Sigmoid colon (tissue), 7 donors: ENCODE data around the gene AMPD1. TPM values are rescaled to one million over a fixed set of nuclear protein-coding genes. Genes with fewer than 3 reads are reported as not detected.

ENCODE experiments used
- DNase-seq: peaks from one replicate; pipeline ENCODE4 v3.0.0-alpha.2; 2019
- H3K27ac ChIP-seq, 4 donors: fragments of 200-600 bp; sonication (generic); one replicate each; pipeline ENCODE4 v1.5.1; 2016 to 2019; ENCODE audit warnings: mild to moderate bottlenecking in 1 of 4
- H3K27me3 ChIP-seq, 3 donors: fragments of 200-600 bp; sonication (generic); one replicate each; pipeline ENCODE4 v1.5.1; 2019; ENCODE audit warnings: mild to moderate bottlenecking in 1 of 3
- H3K36me3 ChIP-seq, 4 donors: fragments of 200-600 bp; sonication (generic); one replicate each; pipeline ENCODE4 v1.5.1; 2016 to 2019
- H3K4me1 ChIP-seq, 4 donors: fragments of 200-600 bp; sonication (generic); one replicate each; pipeline ENCODE4 v1.5.1; 2017 to 2019
- H3K4me3 ChIP-seq, 4 donors: fragments of 200-600 bp; sonication (generic); one replicate each; pipeline ENCODE4 v1.5.1; 2017 to 2019; ENCODE audit warnings: mild to moderate bottlenecking in 2 of 4, moderate library complexity in 1 of 4
- H3K9me3 ChIP-seq, 4 donors: fragments of 200-600 bp in 3 of 4; sonication (generic) in 3 of 4; one replicate each; pipeline versions ENCODE4 v1.5.1 to v1.6.1; 2013 to 2019
- EP300 ChIP-seq, 4 donors: sonication (generic); formaldehyde crosslinking; IDR thresholded peaks; one replicate each; pipeline ENCODE4 v1.6.1; 2017; ENCODE audit warnings: antibody characterized with exemption in 4 of 4
- POLR2A ChIP-seq, 2 donors: fragments of 450-650 bp; IDR thresholded peaks; one replicate each; pipeline ENCODE4 v1.6.1; 2016; ENCODE audit warnings: antibody characterized with exemption in 2 of 2, mild to moderate bottlenecking in 2 of 2, moderate library complexity in 2 of 2
- POLR2AphosphoS5 ChIP-seq, 4 donors: sonication (generic); formaldehyde crosslinking; IDR thresholded peaks; one replicate each; pipeline ENCODE4 v1.6.1; 2017; ENCODE audit warnings: antibody characterized with exemption in 4 of 4
- WGBS, 2 donors: extraction: QIAGEN DNeasy Blood & Tissue Kit; methylation state at CpG; one replicate each; pipeline ENCODE4 v1.1.7; 2013; 5-methylcytosine and 5-hydroxymethylcytosine counted together
- intact Hi-C: fragments of 100-400 bp; cut with DNase I; formaldehyde crosslinking; loops from one replicate; pipeline ENCODE4 v1.15.1; 2023
- polyA plus RNA-seq, 3 donors: library from polyadenylated mRNA; stranded (reverse); fragments of 200-250 nt; gene quantifications; one replicate each; pipeline ENCODE4 v1.2.3, GENCODE V29; 2013
- total RNA-seq, 4 donors: library from RNA; depleted of rRNA; stranded (reverse); fragments of >200 nt; gene quantifications; one replicate each; pipeline ENCODE4 v1.1.0, GENCODE V29; 2016
- TF ChIP-seq, protein P1 (sequence below), 4 experiments: fragments of 450-650 bp in 3 of 4; fragments of 200-600 bp in 1 of 4; IDR thresholded peaks; one replicate each; pipeline ENCODE4 v1.5.1; 2016 to 2019; ENCODE audit warnings: antibody characterized with exemption in 4 of 4, mild to moderate bottlenecking in 3 of 4, moderate library complexity in 2 of 4
- donor health status: healthy with polysubstance abuse.
- donor health status: Bipolar disorder and iron deficiency.
- donor health status: healthy.

Gene AMPD1
- total and polyA plus RNA-seq, 7 donors, result 0.92 TPM; not detected in 6

DNA sequence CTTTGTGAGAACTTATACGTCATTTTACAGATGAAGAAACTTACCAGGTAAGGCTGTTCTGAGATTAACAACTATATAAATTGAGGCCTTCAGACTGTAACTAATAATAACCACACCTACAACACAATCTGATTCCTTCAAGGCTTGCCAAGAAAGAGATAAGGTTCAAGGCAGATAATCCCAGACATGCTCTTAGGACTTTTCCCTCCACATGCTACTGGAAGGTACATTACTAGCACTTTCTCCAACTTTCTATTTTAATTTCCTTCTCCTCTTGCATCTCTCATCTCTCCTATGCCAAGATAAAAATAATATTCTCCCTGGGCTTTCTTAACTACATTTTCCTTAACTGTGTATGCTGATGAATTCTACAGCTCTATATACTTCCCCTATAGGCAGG, 40.1 kb upstream of the AMPD1 start:
- Histone ChIP-seq H3K4me1 (peaks cover 0 to 5% (median 0%) of the 10 kb centered on the region in 4 donors), H3K27ac (no peak overlapping the region), H3K27me3 (no peaks in the 10 kb centered on the region), H3K9me3 (no peaks in the 10 kb centered on the region), H3K36me3 (peaks cover 44 to 93% (median 53%) of the 10 kb centered on the region in 4 donors), H3K4me3 (no peak overlapping the region)
- no peak for DNase-seq
- WGBS, 2 donors, result 90% methylated on average over 1 of the region's 1 CpG
- intact Hi-C loops, result no loop called here
- TF ChIP-seq POLR2A (IDR thresholded peaks at IDR 0.05), result no peak

DNA sequence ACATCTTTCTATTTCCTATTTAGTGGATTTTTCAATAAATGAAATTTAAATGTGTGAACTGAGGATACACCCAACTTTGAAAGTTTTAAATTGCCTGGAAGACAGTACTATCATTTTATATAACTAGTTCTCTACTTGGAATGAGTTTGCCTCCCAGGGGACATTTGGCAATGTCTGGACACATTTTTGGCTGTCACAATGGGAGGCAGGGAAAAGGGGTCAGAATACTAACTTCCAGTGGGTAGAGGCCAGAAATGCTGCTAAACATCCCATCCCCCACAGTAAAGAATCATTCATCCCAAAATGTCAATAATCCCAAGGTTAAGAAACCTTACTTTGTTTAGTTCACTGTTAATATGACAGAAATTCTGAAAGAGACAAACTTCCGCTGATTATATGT, 34.4 kb upstream of the AMPD1 start:
- peaks cover 20 to 98% (median 53%) of the 10 kb centered on the region in 4 donors for H3K36me3 ChIP-seq
- H3K27ac ChIP-seq, result no peak overlapping the region
- peaks cover 0 to 8% (median 2%) of the 10 kb centered on the region in 4 donors for H3K4me1 ChIP-seq
- intact Hi-C loops, result no loop called here
- DNase-seq, result no peak
- WGBS, 2 donors, result 100% methylated on average over 1 of the region's 1 CpG
- no peaks in the 10 kb centered on the region for H3K9me3 ChIP-seq
- TF ChIP-seq POLR2AphosphoS5 (IDR thresholded peaks at IDR 0.05) (no peak), POLR2A (IDR thresholded peaks at IDR 0.05) (no peak), EP300 (IDR thresholded peaks at IDR 0.05) (no peak)
- TF ChIP-seq, protein P1, sequence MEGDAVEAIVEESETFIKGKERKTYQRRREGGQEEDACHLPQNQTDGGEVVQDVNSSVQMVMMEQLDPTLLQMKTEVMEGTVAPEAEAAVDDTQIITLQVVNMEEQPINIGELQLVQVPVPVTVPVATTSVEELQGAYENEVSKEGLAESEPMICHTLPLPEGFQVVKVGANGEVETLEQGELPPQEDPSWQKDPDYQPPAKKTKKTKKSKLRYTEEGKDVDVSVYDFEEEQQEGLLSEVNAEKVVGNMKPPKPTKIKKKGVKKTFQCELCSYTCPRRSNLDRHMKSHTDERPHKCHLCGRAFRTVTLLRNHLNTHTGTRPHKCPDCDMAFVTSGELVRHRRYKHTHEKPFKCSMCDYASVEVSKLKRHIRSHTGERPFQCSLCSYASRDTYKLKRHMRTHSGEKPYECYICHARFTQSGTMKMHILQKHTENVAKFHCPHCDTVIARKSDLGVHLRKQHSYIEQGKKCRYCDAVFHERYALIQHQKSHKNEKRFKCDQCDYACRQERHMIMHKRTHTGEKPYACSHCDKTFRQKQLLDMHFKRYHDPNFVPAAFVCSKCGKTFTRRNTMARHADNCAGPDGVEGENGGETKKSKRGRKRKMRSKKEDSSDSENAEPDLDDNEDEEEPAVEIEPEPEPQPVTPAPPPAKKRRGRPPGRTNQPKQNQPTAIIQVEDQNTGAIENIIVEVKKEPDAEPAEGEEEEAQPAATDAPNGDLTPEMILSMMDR (IDR thresholded peaks at IDR 0.05), result no peak
- H3K4me3 ChIP-seq, result no peak overlapping the region
- H3K27me3 ChIP-seq, result no peaks in the 10 kb centered on the region

DNA sequence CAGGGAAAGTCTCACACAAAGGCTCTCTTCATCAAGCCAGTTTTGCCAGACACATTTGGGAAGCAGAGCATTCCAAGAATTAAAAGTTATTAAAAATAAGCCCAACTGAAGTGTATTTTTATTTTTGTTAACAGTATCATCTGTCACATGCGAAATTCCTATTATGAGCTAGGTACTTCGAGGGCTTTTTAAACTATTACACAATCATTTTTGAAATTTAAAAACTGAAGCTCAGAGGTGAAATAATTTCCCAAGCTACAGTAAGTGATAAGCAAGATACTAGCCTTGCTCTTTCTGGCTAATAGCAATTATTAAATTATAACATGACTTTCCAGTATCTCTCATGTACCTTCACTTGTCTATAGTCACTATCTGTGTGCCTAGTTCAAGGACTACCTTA, 33.2 kb upstream of the AMPD1 start:
- no peak overlapping the region for H3K4me3 ChIP-seq
- H3K27ac ChIP-seq, result no peak overlapping the region
- H3K4me1 ChIP-seq, result peaks cover 0 to 17% (median 8%) of the 10 kb centered on the region in 4 donors
- no peaks in the 10 kb centered on the region for H3K9me3 ChIP-seq
- no peak for DNase-seq
- 92 to 94% methylated on average over 2 of the region's 2 CpGs for WGBS, 2 donors
- peaks cover 19 to 98% (median 53%) of the 10 kb centered on the region in 4 donors for H3K36me3 ChIP-seq
- intact Hi-C loops, result no loop called here
- TF ChIP-seq POLR2AphosphoS5 (IDR thresholded peaks at IDR 0.05) (no peak), EP300 (IDR thresholded peaks at IDR 0.05) (no peak), POLR2A (IDR thresholded peaks at IDR 0.05) (no peak)
- TF ChIP-seq, protein P1 (IDR thresholded peaks at IDR 0.05), result no peak
- no peaks in the 10 kb centered on the region for H3K27me3 ChIP-seq

DNA sequence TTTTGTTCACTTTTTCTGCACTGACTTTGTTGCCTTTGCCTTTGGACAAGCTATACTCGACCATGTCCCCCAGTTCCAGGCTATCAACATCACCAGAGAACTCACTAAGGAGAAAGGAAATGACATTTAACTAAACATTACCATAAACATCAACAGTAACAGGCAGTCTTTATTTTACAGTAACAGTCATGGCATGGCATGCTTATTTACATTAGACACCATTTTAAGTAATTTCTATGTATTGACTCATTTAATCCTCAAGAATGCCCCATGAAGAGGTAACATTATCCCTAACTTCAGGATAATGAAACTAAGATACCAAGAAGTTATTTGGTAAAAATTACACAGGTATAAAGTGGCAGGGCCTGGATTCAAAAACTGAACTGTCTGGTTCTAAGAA, 29.9 kb upstream of the AMPD1 start:
- WGBS, 2 donors, result 80 to 85% methylated on average over 1 of the region's 1 CpG
- peaks cover 8 to 98% (median 54%) of the 10 kb centered on the region in 4 donors for H3K36me3 ChIP-seq

GRCh38 chr1:114723915-114724314, 28.6 kb upstream of the AMPD1 start:
- H3K9me3 ChIP-seq, result no peaks in the 10 kb centered on the region
- WGBS, 2 donors, result 97 to 98% methylated on average over 1 of the region's 1 CpG
- DNase-seq, result no peak
- H3K4me1 ChIP-seq, result peaks cover 0 to 13% (median 5%) of the 10 kb centered on the region in 4 donors
- intact Hi-C loops, result no loop called here
- H3K27ac ChIP-seq, result no peak overlapping the region
- H3K4me3 ChIP-seq, result no peak overlapping the region
- H3K36me3 ChIP-seq, result peaks cover 17 to 100% (median 59%) of the 10 kb centered on the region in 4 donors
- TF ChIP-seq EP300 (IDR thresholded peaks at IDR 0.05) (no peak), POLR2AphosphoS5 (IDR thresholded peaks at IDR 0.05) (no peak), POLR2A (IDR thresholded peaks at IDR 0.05) (no peak)
- TF ChIP-seq, protein P1 (IDR thresholded peaks at IDR 0.05), result no peak
- no peaks in the 10 kb centered on the region for H3K27me3 ChIP-seq

More for the DNA sequence above, 29.9 kb upstream of the AMPD1 start:
- no peak overlapping the region for H3K4me3 ChIP-seq
- H3K4me1 ChIP-seq, result peaks cover 0 to 16% (median 5%) of the 10 kb centered on the region in 4 donors
- intact Hi-C loops, result no loop called here
- H3K27me3 ChIP-seq, result no peaks in the 10 kb centered on the region
- no peak for TF ChIP-seq POLR2AphosphoS5 (IDR thresholded peaks at IDR 0.05)
- no peak for DNase-seq
- no peak overlapping the region for H3K27ac ChIP-seq
- H3K9me3 ChIP-seq, result no peaks in the 10 kb centered on the region

DNA sequence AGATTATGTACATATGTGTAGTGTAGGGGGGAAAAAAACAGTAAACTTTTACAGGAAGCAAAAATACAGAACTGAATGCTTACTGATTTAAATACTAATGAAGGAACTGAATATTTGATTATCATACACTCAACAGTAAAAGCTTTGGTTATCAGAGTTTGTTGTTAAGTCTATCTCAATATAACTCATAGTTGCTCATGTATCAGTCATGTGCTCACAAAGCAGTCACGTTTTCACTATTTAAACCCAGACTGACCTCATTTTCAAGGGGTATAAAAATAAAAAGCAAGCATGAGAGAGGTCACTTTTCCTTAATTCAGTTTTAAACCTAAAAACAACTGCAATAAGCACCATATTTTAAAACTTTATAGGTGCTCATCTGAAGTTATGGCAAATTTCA, 28.1 kb upstream of the AMPD1 start:
- intact Hi-C loops, result no loop called here
- H3K27ac ChIP-seq, result no peak overlapping the region
- no peak overlapping the region for H3K4me3 ChIP-seq
- 1 to 43% methylated on average over 1 of the region's 1 CpG for WGBS, 2 donors
- H3K4me1 ChIP-seq, result peaks cover 0 to 13% (median 5%) of the 10 kb centered on the region in 4 donors
- no peaks in the 10 kb centered on the region for H3K27me3 ChIP-seq
- DNase-seq, result no peak
- H3K36me3 ChIP-seq, result peaks cover 22 to 100% (median 63%) of the 10 kb centered on the region in 4 donors
- no peak for TF ChIP-seq POLR2AphosphoS5 (IDR thresholded peaks at IDR 0.05)
- no peak for TF ChIP-seq POLR2A (IDR thresholded peaks at IDR 0.05)
- TF ChIP-seq EP300 (IDR thresholded peaks at IDR 0.05), result no peak
- TF ChIP-seq, protein P1 (IDR thresholded peaks at IDR 0.05), result no peak
- no peaks in the 10 kb centered on the region for H3K9me3 ChIP-seq
